Measurements from ENCODE around the gene GLTP. TPM values are rescaled to one million over a fixed set of nuclear protein-coding genes. Genes with fewer than 3 reads are reported as not detected.
"Not testable (repeated sequence)": the region's sequence is repeated elsewhere in the genome, so short reads cannot be mapped to it uniquely, and the experiment has no call there.

Gene GLTP
- total and polyA plus RNA-seq, 3 donors from 2014 or later: 20.0 to 27.1 (median 23.1) TPM

GRCh38 chr12:109893261-109893995, 13.1 kb upstream of the GLTP start:
- 83 to 85% methylated on average over 7 of the region's 7 CpGs for WGBS, 2 donors
- Histone ChIP-seq H3K9me3 (no peaks in the 10 kb centered on the region), H3K27ac (no peak overlapping the region), H3K27me3 (no peaks in the 10 kb centered on the region), H3K4me1 (no peaks in the 10 kb centered on the region), H3K4me3 (no peak overlapping the region), H3K36me3 (ENCODE audit: low read depth, missing control alignments) (no peaks in the 10 kb centered on the region)
- TF ChIP-seq POLR2A (IDR thresholded peaks at IDR 0.05) (no peak), CTCF (IDR thresholded peaks at IDR 0.05) (no peak)
- no peak for DNase-seq
- intact Hi-C loops (cut with DNase I; ENCODE audit: low total_unique reads): no loop called here

- H3K36me3 ChIP-seq (ENCODE audit: low read depth, missing control alignments): no peaks in the 10 kb centered on the region
- no peak for TF ChIP-seq POLR2A (IDR thresholded peaks at IDR 0.05)
- TF ChIP-seq CTCF (IDR thresholded peaks at IDR 0.05): no peak
- no peaks in the 10 kb centered on the region for H3K4me1 ChIP-seq
- no peaks in the 10 kb centered on the region for H3K27me3 ChIP-seq
- no peaks in the 10 kb centered on the region for H3K9me3 ChIP-seq
- DNase-seq: no peak
- H3K4me3 ChIP-seq: no peak overlapping the region
- intact Hi-C loops (cut with DNase I; ENCODE audit: low total_unique reads): no loop called here
- no peak overlapping the region for H3K27ac ChIP-seq
- 82 to 88% methylated on average over 4 of the region's 4 CpGs for WGBS, 2 donors
Measured at GRCh38 chr12:109892748-109893147, 12.4 kb upstream of the GLTP start.

GRCh38 chr12:109892165-109892715, 11.9 kb upstream of the GLTP start:
- Histone ChIP-seq H3K4me3 (no peak overlapping the region), H3K36me3 (ENCODE audit: low read depth, missing control alignments) (no peaks in the 10 kb centered on the region)
- DNase-seq: no peak

GRCh38 chr12:109891731-109892130, 11.4 kb upstream of the GLTP start:
- 85 to 88% methylated on average over 7 of the region's 7 CpGs for WGBS, 2 donors

More at GRCh38 chr12:109892165-109892715, 11.9 kb upstream of the GLTP start:
- WGBS, 2 donors: 100% methylated on average over 1 of the region's 1 CpG; no CpG with 5 or more reads in 1 of the 2 donors
- Histone ChIP-seq H3K9me3 (no peaks in the 10 kb centered on the region), H3K4me1 (no peaks in the 10 kb centered on the region), H3K27ac (no peak overlapping the region), H3K27me3 (no peaks in the 10 kb centered on the region)
- TF ChIP-seq CTCF (IDR thresholded peaks at IDR 0.05) (no peak), POLR2A (IDR thresholded peaks at IDR 0.05) (no peak)
- intact Hi-C loops (cut with DNase I; ENCODE audit: low total_unique reads): no loop called here

GRCh38 chr12:109890620-109891170, 10.4 kb upstream of the GLTP start:
- Histone ChIP-seq H3K4me3 (no peak overlapping the region), H3K27me3 (no peaks in the 10 kb centered on the region), H3K27ac (no peak overlapping the region), H3K4me1 (no peaks in the 10 kb centered on the region), H3K36me3 (ENCODE audit: low read depth, missing control alignments) (no peaks in the 10 kb centered on the region), H3K9me3 (no peaks in the 10 kb centered on the region)
- DNase-seq: no peak
- no peak for TF ChIP-seq POLR2A (IDR thresholded peaks at IDR 0.05)
- WGBS, 2 donors: 77 to 80% methylated on average over 13 of the region's 13 CpGs
- intact Hi-C loops (cut with DNase I; ENCODE audit: low total_unique reads): no loop called here

More at GRCh38 chr12:109891731-109892130, 11.4 kb upstream of the GLTP start:
- H3K4me3 ChIP-seq; DNase-seq; H3K27ac ChIP-seq; intact Hi-C loops (cut with DNase I; ENCODE audit: low total_unique reads); H3K9me3 ChIP-seq; H3K36me3 ChIP-seq (ENCODE audit: low read depth, missing control alignments); H3K4me1 ChIP-seq; H3K27me3 ChIP-seq: not testable (repeated sequence)
